HG03039 (cell line): Measurements from ENCODE around the gene JDP2.

Experiments used
- ATAC-seq: cut with Tn5 transposase; IDR thresholded peaks from one replicate; pipeline ENCODE4 v1.9.1; 2021; ENCODE audit warnings: mild to moderate bottlenecking, moderate library complexity; ENCODE audit not compliant: unreplicated experiment

Gene JDP2

GRCh38 chr14:75435473-75435872 lies 7.7 kb downstream of the JDP2 start:
- ATAC-seq: no peak

GRCh38 chr14:75437201-75438143 lies 9.7 kb downstream of the JDP2 start:
- no peak for ATAC-seq

- no peak for ATAC-seq
Observed at GRCh38 chr14:75438486-75439080, 10.8 kb downstream of the JDP2 start.

GRCh38 chr14:75439989-75440388 lies 12.2 kb downstream of the JDP2 start:
- no peak for ATAC-seq

- no peak for ATAC-seq
Observed at GRCh38 chr14:75440733-75441477, 13.1 kb downstream of the JDP2 start.

DNA sequence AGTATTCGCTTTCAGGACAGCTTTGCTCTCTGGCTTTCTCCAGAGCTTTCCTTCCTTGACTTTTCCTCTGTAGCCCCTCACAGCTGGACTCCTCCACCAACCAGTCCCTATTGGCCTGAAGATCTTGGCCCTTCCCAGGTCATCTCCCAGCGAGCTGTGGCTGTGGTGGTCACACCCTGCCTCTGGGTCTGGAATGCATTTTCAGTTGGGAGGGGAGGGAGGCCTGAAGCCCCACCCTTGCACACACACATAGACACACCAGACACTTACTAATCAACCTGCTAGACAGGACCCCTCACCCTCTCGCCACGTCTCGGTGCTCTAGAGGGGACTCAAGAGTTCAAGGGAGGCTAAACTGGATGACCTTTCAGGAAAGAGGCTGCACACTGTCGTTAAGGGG lies 13.9 kb downstream of the JDP2 start:
- no peak for ATAC-seq

GRCh38 chr14:75442166-75442565 lies 14.3 kb downstream of the JDP2 start:
- ATAC-seq: no peak

DNA sequence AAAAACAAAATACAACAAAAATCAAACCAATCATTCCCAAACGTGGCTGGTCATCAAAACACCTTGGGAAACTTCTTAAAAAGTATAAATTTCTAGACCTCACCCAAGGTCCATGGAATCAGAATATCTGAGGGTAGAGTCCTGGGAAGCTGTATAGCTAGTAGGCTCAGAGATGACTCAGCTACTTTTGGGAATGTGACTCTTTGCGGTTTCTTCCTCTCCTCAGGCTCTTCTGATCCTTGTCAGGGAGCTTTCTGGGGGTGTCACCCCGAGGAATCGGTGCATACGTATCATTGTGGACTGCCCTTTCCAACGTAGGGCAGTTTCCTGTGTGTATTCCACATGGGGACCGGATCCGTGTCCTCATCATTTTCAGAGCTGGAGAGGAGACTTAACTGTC lies 14.8 kb downstream of the JDP2 start:
- no peak for ATAC-seq

DNA sequence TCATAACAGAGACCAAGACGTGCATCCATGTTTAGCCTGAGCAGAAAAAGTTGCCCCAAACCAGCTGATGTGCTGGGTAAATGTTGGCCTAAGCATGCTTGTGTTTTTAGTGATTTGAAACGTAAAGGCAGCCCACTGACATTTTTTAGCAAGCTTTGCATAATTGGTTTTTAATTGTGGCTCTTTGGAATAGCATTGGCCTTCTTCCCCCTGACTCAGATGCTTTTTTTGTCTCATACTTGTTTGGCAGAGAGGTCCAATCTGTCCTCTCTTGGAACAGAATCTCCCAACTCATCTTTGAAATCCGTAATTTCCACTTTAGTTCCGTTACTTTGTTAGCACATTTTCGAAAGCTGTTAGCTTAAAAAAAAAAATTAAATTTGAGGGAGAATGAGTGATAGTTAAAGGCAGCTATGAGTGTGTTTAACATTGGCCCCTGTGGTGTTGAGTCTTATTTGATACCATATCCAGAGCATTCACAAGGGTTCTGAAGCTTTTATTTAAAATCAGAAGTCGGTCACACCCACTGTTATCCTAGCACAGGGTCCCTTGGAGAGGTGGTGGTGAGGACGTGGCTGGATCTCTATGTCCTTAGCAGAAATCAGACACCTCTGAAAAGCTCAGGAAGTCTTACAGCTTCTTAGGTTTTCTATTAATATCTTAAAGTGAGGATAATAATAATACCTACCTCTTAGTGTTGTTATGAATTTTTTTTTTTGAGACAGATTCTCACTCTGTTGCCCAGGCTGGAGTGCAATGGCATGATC lies 15.6 kb downstream of the JDP2 start:
- ATAC-seq: no peak

DNA sequence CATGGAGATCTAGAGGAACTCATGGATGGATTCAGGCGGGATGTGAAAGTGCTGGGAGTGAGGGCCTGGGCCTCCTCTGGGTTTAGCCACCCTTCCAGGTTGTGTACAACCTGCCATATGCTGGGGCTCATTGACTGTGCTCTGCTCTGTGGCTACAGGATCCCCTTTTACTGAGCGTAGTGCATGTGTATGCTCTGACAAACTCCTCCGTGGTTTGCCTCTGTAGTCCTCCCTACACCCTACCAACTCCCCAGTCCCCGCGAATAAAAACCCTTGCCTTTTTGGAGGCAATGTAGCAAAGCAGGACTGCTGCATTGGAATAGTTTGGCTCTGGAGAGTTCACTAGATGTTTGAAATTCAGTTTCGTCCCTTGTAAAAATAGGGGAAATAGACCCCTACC lies 17.4 kb downstream of the JDP2 start:
- no peak for ATAC-seq

GRCh38 chr14:75445963-75446362 lies 18.1 kb downstream of the JDP2 start:
- ATAC-seq: no peak

DNA sequence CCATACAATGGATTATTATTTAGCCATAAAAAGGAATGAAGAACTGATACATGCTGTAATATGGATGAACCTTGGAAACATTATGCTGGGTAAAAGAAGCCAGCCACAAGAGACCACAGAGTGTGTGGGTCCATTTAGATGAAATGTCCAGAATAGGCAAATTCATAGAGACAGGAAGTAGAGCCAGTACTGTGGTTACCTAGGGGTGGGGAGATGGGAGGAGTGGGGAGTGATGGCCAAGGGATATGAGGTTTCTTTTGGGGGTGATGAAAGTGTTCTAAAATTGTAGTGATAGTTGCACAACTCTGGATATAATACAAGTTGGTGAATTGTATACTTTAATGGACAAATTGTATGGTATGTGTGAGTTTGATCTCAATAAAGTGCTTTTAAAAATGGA lies 18.6 kb downstream of the JDP2 start:
- ATAC-seq: no peak

GRCh38 chr14:75448209-75448608 lies 20.4 kb downstream of the JDP2 start:
- no peak for ATAC-seq

GRCh38 chr14:75449036-75449435 lies 21.2 kb downstream of the JDP2 start:
- no peak for ATAC-seq

GRCh38 chr14:75449696-75450095 lies 21.9 kb downstream of the JDP2 start:
- ATAC-seq: no peak

DNA sequence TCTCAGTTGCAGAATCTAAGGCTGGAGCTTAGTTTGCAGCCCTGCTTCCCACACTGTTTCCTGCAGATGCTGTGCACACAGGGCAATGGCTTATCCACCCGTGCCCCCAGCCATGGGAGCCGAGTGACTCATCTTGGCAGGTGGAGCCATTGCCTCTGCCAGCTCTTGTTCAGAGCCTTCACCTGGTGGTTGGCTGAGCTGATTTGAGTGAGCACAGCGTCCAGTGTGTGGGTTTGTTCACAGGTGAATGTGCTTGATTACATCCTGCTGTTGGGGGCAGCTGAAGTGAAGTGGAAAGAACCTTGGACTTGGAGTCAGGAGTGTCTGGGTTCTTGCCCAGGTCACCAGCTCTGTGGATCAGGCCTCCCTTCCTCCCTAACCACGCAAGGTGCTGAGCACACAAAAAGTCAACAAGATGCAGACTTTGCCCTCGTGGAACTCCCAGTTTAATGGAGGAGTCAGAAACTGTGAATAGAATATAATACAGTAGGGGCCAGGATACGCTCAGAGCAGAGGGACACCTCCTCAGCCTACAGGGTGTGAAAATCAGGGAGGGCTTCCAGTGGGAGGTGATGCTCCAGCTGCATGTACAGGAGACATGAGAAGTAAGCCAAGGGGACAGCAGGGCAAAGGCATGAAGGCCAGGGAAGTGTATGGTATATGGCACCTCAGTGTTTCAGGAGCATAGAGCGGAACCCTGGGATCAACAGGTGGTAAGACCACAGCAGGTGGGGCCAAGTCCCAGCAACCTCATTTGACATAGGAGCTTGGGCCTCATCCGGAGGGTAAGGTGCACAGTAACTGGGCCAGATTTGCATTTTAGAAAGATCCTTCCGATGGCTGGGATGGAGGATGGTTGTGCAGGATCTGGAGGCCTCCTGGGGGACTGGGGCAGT lies 22.8 kb downstream of the JDP2 start:
- ATAC-seq: no peak

DNA sequence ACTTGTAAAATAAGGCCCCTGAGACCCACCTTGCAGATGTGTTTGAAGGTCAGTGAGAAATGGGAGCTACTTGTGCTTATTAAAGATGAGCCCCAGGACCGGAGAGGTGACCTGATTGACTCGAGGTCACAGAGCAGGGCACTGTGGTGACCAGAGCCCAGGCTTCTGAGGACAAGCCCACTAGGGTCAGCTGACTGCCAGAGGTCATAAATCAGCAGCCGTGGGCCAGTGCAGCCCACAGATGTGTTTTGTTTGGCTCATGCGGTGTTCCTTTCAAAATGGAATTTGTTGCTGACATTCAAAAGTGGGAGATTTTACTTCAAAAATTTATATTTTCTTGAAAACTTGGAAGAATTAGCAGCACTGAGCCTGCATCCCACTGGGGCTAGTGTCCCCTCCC lies 24.5 kb downstream of the JDP2 start:
- ATAC-seq: no peak

- no peak for ATAC-seq
Observed at GRCh38 chr14:75452900-75453816, 25.3 kb downstream of the JDP2 start.
